ENCODE measurements around the gene ITGA7.

ITGA7 gene

DNA sequence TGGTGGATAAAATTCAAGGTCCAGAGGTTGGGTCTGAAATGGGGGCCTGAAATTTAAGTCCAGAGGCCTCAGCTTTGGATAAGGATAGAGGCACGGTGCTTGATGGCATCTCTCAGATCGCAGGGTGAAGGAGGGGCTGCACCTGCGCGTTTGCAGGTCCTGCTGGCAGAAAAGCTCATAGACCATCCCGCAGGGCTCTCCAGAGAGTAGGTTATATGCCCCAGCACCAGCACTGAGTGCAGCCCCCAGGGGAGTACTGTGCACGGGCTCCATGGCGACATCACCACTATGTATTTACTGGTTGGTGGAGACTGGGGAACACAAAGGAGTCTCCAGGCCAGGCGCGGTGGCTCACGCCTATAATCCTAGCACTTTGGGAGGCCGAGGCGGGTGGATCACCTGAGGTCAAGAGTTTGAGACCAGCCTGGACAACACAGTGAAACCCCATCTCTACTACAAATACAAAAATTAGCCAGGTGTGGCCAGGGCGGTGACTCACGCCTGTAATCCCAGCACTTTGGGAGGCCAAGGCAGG is 25.4 kb upstream of the ITGA7 start:
- no peak for DNase-seq

DNA sequence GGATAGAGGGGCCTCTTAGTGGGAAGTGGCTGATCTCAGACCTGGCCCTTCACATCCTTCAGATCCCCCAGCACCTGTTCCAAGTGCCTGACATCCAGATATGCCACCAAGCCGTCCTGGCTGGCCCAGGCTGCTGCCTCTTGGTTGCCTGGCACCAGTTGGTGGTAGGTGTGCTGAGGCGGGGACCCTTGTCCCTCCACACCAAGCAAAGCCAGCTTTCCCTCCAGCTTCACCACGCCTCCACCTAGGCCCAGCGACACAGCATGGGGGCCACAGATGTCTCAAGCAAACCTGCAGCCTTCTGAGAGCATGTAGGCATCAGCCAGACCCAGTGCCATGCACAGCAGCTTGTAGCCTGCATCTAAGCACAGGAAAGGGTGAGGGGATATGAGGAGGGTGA is 24.6 kb upstream of the ITGA7 start:
- no peak for DNase-seq

DNA sequence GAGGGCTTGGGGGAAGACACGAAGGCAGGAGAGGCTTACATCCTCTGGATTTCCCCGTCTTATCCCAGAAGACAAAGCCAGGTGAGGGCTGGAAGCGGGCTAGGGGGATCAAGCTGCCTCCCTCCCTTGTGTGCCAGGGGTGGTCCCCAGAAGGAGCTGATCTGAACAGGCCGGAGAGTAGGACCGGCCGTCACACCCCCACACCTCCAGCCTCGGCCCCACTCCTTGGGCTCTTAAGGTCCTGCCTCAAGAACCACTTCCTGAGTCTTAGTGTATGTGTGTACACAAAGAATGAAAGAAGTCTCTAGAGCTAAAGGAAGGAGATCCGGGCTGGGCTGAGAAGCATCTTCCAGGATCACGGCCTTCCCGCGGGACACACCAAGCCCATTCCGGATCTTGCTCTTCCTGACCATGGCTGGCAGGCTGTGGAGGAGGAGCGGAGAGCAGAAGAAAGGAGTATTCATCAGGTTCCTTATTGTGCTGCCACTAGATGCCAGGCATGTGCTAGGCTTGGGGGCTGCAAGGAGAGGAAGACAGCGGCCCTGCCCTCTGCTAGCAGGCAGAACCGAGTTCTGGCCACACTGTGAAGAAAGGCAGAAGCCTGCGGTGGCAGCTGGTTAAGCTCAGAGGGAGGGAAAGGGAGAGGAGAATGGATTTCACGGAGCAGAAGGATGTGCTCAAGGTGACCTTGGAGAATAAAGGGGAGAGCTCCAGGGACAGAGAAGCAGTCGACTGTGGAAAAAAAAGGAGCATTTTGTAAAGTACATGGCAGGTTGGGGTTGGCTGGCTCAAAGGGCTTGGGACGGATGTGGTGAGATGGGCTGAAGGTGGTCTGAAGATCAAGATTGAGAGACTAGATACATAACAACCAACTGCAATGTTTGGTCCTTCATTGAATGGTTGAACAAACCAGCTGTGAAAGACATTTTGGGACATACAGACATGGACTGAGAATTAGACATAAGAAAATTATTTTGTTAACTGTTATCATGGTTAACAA is 22.4 kb upstream of the ITGA7 start:
- peak in 1 of 2 experiments; percentile 69 for DNase-seq

- peak; percentile 88 to 94 for DNase-seq
Measured at GRCh38 chr12:55728939-55729818, 21.5 kb upstream of the ITGA7 start, which contains the start of gene CD63. Gene CD63, minus strand, starts transcription at chr12:55729009. Its CDS starts 668 bp downstream, at chr12:55728341.

DNA sequence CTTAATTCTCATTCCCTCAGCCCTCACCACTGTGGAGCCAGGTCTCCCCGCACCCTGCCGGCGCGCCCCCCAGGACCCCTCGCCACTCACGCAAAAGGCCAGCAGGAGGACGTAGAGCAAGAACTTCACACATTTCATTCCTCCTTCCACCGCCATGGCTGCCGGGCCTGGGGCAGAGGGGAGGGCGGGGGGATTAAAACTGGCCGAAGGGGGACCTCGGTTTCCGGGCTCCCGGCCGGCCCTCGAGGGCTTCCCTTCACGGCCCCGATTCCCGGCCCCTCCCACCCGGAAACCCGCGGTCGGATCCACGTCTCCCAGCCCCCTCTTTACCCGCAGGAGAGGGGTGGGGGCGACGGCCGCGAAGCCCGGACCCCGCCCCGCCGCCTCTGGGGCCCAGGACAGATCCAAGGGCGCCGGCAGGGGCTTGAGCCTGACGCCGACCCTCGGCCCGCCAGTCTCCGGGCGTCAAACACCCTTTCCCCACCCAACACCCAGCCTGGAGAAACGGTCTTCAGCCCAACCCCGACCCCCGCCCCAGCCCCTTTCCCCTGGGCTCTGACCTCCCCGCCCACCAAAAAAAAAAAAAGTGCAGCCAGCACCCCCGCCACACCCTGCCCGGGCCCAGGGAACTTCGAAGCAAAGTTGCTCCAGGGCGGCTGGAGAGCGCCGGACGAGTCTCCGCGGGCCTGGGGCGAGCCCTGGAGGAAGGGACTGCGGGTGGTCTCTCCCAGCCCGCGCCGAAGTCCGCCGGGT is 20.7 kb upstream of the ITGA7 start:
- peak in 1 of 2 experiments; percentile 38 for DNase-seq

DNA sequence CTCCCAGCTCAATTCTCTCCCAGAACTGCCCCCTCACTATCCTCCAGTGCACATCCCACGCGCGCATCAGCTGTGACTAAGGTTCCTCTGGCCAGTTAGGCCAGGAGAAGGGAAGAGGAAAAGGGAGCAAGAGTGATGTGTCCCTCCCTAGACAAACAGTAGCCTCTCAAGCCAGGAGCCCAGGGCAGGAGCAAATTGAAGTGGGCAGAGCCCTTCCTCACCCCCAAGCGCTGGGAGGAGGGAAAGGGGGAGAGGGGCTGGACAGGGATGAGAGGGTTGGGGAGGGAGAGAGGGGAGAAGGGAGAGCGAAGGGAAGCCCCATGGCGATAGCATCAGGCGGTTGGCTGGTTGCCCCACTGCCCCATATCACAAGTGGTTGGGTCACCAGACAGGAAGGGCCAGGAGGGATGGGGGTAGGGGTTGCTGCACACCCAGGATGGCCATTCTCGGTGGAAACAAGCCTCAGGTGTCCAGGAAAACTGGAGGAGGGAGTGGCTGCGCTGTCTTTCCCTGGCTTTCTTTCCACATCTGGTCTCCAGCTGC is 20.0 kb upstream of the ITGA7 start:
- no peak for DNase-seq

GRCh38 chr12:55726971-55727370 is 19.3 kb upstream of the ITGA7 start:
- no peak for DNase-seq

DNA sequence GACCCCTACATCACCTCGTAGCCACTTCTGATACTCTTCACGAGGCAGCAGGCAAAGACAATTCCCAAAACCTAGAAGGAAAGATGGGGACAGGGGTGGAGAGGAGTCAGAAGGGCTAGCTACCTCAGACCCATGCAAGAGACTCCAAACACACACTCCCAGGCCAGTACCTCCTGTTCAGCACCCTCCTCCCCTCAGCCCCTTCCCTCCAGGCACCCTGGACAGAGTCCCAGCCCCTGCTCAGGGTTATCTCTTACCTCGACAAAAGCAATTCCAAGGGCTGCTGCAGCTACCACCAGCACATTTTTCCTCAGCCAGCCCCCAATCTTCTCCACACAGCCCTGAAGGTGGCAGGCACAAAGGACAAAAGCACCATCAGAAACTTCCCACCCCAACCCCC is 17.9 kb upstream of the ITGA7 start:
- DNase-seq = no peak

GRCh38 chr12:55724940-55725309 is 17.2 kb upstream of the ITGA7 start:
- DNase-seq = no peak

GRCh38 chr12:55724226-55724939 is 16.7 kb upstream of the ITGA7 start:
- DNase-seq = peak in 1 of 2 experiments; percentile 72

DNA sequence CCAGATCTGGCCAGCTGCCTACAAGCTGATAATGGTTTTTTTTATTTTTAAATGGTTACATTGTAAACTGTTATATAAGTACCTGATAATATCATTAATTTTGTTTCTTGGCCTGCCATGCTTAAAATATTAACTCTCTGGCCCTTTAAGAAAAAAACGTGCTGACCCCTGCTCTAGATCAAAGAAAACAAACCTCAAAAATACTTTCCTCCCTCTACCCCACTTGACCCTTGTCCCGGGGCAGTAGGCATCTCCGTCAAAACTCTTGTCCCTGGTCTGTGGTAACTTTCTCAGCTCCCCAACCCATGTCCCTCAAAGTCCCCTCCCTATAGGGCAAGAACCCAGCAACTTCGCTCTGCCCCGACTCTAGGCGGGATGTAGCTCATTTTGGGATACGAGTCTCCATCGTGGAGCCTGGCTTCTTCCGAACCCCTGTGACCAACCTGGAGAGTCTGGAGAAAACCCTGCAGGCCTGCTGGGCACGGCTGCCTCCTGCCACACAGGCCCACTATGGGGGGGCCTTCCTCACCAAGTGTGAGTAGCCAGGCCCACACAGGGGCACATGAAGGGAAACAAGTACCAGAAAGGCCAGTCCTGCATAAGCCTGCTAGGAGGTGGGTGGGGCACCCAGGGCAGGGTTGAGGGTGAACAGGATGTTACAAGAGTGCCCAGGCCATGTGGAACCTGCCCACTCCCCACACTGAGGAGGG is 16.0 kb upstream of the ITGA7 start:
- no peak for DNase-seq

DNA sequence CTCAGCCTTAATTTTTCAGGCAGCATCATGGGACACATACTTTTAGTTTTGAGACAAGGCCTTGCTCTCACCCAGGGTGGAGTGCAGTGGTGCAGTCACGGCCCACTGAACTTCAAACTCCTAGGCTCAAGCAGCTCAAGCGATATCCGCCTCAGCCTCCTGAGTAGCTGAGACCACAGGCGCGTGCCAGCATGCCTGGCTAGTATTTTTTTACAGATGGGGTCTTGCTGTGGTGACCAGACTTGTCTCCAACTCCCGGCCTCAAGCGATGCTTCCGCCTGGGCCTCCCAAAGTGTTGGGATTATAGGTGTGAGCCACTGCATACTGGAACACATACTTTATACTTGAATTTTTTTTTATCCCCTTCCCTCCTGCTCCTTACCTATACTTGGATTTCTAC is 15.2 kb upstream of the ITGA7 start:
- no peak for DNase-seq

DNA sequence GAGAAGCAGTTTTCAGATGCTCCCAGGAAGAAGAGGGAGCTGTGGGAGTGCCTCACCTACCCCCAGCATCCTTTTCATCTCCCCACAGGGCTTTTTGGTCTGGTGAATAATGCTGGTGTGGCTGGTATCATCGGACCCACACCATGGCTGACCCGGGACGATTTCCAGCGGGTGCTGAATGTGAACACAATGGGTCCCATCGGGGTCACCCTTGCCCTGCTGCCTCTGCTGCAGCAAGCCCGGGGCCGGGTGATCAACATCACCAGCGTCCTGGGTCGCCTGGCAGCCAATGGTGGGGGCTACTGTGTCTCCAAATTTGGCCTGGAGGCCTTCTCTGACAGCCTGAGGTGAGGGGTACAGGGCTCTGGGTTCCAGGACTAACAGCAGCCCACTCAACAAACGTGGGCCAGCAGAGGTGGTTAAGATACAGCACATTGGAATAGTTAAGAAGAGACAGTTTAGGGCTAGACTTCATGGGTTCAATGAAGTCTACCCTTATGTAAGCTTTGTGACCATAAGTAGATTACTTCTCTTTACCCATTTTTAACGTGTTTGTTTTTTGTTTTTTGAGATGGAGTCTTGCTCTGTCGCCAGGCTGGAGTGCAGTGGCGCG is 14.0 kb upstream of the ITGA7 start:
- DNase-seq = no peak

DNA sequence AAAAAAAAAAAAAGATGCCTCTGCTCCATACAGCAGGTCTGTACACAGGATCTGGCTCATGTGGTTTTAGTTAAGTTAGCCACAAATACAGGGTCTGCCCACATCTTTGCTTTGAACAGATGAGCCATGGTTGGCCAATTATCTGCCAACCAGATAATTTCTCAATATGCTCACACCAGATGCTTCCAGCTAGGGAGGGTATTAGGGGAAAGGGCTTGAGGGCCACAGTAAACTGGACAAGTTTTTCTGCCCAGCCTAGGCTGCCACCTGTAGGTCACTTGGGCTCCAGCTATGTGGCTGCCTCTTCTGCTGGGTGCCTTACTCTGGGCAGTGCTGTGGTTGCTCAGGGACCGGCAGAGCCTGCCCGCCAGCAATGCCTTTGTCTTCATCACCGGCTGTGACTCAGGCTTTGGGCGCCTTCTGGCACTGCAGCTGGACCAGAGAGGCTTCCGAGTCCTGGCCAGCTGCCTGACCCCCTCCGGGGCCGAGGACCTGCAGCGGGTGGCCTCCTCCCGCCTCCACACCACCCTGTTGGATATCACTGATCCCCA is 13.3 kb upstream of the ITGA7 start:
- DNase-seq = peak; percentile 52 to 89

DNA sequence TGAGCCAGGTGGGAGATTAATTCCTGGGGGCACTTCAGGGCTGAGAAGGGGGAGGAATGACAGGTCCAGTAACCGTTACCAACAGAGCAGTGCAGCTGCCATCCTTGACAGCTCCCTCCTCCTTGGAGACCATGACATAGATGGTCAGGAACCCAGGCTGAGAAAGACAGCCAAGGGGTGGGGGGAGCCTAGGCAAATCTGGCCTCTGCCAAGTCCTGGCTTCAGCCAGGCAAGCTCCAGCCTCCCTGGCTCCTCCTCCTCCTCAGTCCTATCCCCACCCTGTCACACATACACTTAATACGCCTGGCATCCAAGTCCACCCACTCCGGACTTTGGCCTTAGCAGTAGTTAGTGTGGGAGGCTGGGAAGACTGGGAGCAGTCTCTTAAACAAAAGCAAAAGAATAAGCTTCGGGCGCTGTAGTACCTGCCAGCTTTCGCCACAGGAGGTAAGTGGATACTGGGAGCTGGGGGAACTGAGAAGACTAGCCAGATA is 12.4 kb upstream of the ITGA7 start, which contains the start of gene RDH5:
Gene RDH5, plus strand, starts transcription at position 323 of the 494 bp plus-strand sequence. CDS start 792 bp downstream, outside the sequence.
- DNase-seq = no peak

DNA sequence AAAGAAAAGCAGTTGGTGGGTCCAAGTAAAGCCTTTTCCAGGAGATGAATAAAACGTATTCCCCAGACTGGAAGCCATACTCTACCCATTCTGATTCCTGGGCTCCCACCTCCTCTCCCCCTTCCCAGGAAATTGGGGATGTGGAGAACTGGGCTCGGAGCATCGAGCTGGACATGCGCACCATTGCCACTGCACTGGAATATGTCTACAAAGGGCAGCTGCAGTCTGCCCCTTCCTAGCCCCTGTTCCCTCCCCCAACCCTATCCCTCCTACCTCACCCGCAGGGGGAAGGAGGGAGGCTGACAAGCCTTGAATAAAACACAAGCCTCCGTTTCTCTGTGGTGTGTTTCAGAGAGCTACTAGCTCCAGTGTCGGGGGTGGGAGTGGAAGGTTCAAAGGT is 11.7 kb upstream of the ITGA7 start:
- no peak for DNase-seq

GRCh38 chr12:55718624-55719275 is 11.0 kb upstream of the ITGA7 start:
- DNase-seq = no peak

- no peak for DNase-seq
Measured at GRCh38 chr12:55718015-55718414, 10.3 kb upstream of the ITGA7 start.
